KMS-11 (cell line): ENCODE measurements around the gene GPLD1.

Source experiments
- H2AFZ ChIP-seq: fragments of 200-600 bp; sonication (generic); 2 replicates; pipeline ENCODE4 v1.6.1; 2016; ENCODE audit warnings: antibody characterized with exemption, mixed run types, low read depth
- H3K27ac ChIP-seq: fragments of 200-600 bp; sonication (generic); 2 replicates; pipeline ENCODE4 v1.6.1; 2016; ENCODE audit warnings: mild to moderate bottlenecking, mixed run types
- H3K27me3 ChIP-seq: fragments of 200-600 bp; sonication (generic); 2 replicates; pipeline ENCODE4 v1.6.1; 2017; ENCODE audit warnings: mild to moderate bottlenecking, low read depth, mixed run types, moderate library complexity; ENCODE audit not compliant: insufficient read depth
- H3K36me3 ChIP-seq: fragments of 200-600 bp; sonication (generic); 2 replicates; pipeline ENCODE4 v1.6.1; 2017; ENCODE audit warnings: mild to moderate bottlenecking, mixed run types; ENCODE audit not compliant: insufficient read depth
- H3K4me1 ChIP-seq: fragments of 200-600 bp; sonication (generic); 2 replicates; pipeline ENCODE4 v1.6.1; 2016; ENCODE audit warnings: mild to moderate bottlenecking, low read depth, mixed run types; ENCODE audit not compliant: poor library complexity, severe bottlenecking
- H3K4me2 ChIP-seq: fragments of 200-600 bp; sonication (generic); 2 replicates; pipeline ENCODE4 v1.7.0; 2016; ENCODE audit warnings: mild to moderate bottlenecking, mixed run types
- H3K4me3 ChIP-seq: fragments of 200-600 bp; sonication (generic); IDR thresholded peaks from 2 replicates; pipeline ENCODE4 v1.6.1; 2017; ENCODE audit warnings: low read depth, low read length, mixed read lengths; ENCODE audit not compliant: insufficient read depth
- H3K79me2 ChIP-seq: fragments of 200-600 bp; sonication (generic); 2 replicates; pipeline ENCODE4 v1.6.1; 2016; ENCODE audit warnings: low read depth, mixed run types; ENCODE audit not compliant: insufficient read depth
- H3K9ac ChIP-seq: fragments of 200-600 bp; sonication (generic); 2 replicates; pipeline ENCODE4 v1.6.1; 2016; ENCODE audit warnings: mild to moderate bottlenecking, mixed run types
- H4K20me1 ChIP-seq: fragments of 200-600 bp; sonication (generic); 2 replicates; pipeline ENCODE4 v1.6.1; 2016; ENCODE audit warnings: mild to moderate bottlenecking, mixed run types; ENCODE audit not compliant: insufficient read depth
- TF ChIP-seq, protein P1 (sequence below): fragments of 200-600 bp; sonication (generic); conservative IDR thresholded peaks from 2 replicates; pipeline ENCODE4 v1.6.1; 2017; ENCODE audit warnings: low read depth, mild to moderate bottlenecking, antibody characterized with exemption, low read length, moderate library complexity, mixed read lengths

The GPLD1 gene

DNA sequence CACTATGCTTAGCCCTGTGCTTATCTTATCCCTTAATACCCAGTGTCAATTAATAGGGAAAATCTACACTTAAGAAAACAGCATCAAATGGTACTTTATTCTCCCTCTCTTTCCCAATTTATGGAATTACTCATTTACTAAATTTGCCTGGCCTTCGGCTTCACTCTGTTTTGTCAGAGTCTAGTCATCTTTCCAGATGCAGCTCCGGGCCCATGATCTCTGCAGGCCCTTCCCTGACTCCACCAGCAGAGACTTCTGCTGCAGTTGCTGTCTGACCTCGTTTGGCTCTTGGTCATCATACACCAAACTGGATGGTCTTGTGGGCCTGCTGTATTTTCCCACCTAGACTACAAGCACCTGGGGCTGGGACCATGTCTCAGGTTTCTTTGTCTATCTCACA is 59.3 kb downstream of the GPLD1 start:
- Histone ChIP-seq H3K4me3 (no peak overlapping the region), H2AFZ (no peak overlapping the region), H4K20me1 (no peaks in the 10 kb centered on the region), H3K27ac (no peak overlapping the region), H3K9ac (no peak overlapping the region), H3K36me3 (no peaks in the 10 kb centered on the region), H3K4me2 (no peak overlapping the region), H3K27me3 (no peaks in the 10 kb centered on the region), H3K79me2 (no peaks in the 10 kb centered on the region), H3K4me1 (no peaks in the 10 kb centered on the region)
- TF ChIP-seq, protein P1, sequence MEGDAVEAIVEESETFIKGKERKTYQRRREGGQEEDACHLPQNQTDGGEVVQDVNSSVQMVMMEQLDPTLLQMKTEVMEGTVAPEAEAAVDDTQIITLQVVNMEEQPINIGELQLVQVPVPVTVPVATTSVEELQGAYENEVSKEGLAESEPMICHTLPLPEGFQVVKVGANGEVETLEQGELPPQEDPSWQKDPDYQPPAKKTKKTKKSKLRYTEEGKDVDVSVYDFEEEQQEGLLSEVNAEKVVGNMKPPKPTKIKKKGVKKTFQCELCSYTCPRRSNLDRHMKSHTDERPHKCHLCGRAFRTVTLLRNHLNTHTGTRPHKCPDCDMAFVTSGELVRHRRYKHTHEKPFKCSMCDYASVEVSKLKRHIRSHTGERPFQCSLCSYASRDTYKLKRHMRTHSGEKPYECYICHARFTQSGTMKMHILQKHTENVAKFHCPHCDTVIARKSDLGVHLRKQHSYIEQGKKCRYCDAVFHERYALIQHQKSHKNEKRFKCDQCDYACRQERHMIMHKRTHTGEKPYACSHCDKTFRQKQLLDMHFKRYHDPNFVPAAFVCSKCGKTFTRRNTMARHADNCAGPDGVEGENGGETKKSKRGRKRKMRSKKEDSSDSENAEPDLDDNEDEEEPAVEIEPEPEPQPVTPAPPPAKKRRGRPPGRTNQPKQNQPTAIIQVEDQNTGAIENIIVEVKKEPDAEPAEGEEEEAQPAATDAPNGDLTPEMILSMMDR = no peak

DNA sequence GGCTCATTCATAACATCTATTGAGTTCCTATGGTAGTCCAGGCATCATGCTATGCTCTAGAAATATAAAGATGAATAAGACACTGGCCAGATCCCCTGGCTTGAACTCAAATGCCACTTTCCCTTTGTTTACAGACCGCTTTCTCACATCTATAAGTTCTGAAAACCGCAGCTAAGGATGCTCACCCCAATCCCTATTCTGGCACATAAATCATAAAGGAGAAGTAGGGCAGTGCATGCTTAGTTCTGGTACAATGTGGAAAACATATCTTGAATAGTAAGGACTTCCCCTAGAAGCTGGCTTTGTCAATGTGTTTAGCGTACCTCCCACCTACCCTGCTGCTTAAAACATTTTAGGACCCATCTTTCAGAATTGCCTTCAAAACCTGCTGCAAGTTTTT is 60.2 kb downstream of the GPLD1 start:
- H3K27ac ChIP-seq = no peak overlapping the region
- H3K4me2 ChIP-seq = no peak overlapping the region
- TF ChIP-seq, protein P1 = no peak

DNA sequence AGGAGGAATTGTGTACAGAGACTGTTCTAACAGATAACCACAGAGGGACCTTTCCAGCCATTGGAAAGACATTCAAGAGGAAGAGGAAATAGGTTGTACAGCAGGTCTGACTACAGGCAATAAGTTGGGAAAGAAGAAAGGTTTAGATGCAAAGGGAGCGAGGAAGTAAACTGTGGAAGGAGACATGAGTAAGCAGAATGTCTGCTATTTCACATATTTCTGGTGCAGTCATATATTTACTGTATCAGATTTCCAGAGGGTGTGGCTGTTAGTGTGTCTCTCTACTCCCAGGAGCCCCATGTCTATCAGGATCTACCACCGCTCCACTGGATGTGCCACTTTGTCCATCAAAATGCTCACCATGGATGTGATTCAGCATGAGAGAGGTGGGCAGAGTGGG is 60.8 kb downstream of the GPLD1 start:
- TF ChIP-seq, protein P1 = no peak
- Histone ChIP-seq H3K36me3 (no peaks in the 10 kb centered on the region; the same call in 1 of the 2 replicates), H4K20me1 (no peaks in the 10 kb centered on the region), H3K27me3 (no peaks in the 10 kb centered on the region), H3K27ac (no peak overlapping the region), H3K4me2 (no peak overlapping the region), H3K4me1 (no peaks in the 10 kb centered on the region), H3K4me3 (no peak overlapping the region), H2AFZ (no peak overlapping the region), H3K9ac (no peak overlapping the region), H3K79me2 (no peaks in the 10 kb centered on the region)

More for the DNA sequence above, 60.2 kb downstream of the GPLD1 start:
- Histone ChIP-seq H3K27me3 (no peaks in the 10 kb centered on the region), H2AFZ (no peak overlapping the region), H4K20me1 (no peaks in the 10 kb centered on the region), H3K4me1 (no peaks in the 10 kb centered on the region), H3K79me2 (no peaks in the 10 kb centered on the region), H3K4me3 (no peak overlapping the region), H3K36me3 (no peaks in the 10 kb centered on the region), H3K9ac (no peak overlapping the region)

DNA sequence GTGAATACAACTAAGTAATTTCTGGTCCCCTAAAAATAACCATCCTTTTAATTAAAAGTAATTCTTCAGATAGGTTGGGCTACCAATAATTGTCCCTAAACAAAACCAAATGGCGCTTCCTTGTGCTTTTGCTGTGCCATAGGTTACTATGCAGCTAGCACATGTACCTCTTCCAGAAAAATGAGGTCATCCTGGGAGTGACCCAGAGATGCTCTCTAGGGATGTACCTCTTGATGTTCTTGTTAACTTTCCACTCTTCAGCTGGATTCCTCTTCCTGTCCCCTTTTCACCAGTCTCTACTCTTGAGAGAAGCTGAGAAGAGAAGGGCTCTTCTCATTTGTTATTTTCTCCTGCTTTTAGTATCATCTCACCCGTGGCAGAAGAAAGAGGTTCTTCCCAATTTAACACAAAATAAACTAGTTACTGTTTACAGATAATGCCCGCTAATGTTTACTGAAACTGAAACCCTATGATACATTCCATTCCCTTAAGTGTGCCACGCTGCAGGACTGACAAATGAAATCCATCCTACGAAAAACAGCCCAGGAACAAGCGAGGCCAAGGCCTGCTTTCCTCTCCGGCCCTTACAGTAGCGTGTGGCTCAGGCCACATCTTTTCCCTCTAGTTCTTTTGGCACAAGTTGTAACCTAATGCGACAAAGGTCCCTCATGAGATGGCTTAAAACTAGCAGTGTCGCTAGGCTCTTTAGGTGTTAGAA is 62.5 kb downstream of the GPLD1 start:
- H3K79me2 ChIP-seq = no peaks in the 10 kb centered on the region
- H3K9ac ChIP-seq = no peak overlapping the region
- H2AFZ ChIP-seq = no peak overlapping the region
- no peaks in the 10 kb centered on the region for H3K27me3 ChIP-seq
- H3K4me3 ChIP-seq = no peak overlapping the region
- H3K27ac ChIP-seq = no peak overlapping the region
- no peaks in the 10 kb centered on the region for H4K20me1 ChIP-seq
- TF ChIP-seq, protein P1 = no peak
- no peaks in the 10 kb centered on the region; the same call in 1 of the 2 replicates for H3K36me3 ChIP-seq
- no peak overlapping the region for H3K4me2 ChIP-seq
- H3K4me1 ChIP-seq = no peaks in the 10 kb centered on the region
